ENCODE measurements around the gene PIH1D1. TPM values are rescaled to one million over a fixed set of nuclear protein-coding genes. Genes with fewer than 3 reads are reported as not detected.
A peak's percentile ranks its signal among the peaks of the same experiment; 100 is the strongest.

PIH1D1 gene
- 100 to 1,000 TPM; 132 to 138 TPM for total RNA-seq
- polyA plus RNA-seq, result 81.8 TPM

GRCh38 chr19:49451430-49452181 is at the start of gene PIH1D1:
PIH1D1 (minus strand) TSS chr19:49451814; CDS start chr19:49451574, 240 bp downstream.
- Histone ChIP-seq H3K4me3 (ENCODE audit: low read length) (peak within 1 kb of the TSS; percentile 99), H3K27ac (ENCODE audit: low read depth, low read length) (peak within 1 kb of the TSS; percentile 99), H3K27me3 (ENCODE audit: insufficient read depth, low read length, poor library complexity, severe bottlenecking) (no peaks in the 10 kb centered on the region), H3K9me3 (ENCODE audit: low read length) (no peaks in the 10 kb centered on the region), H3K4me1 (ENCODE audit: insufficient read depth, low read length) (peaks cover 48% of the 10 kb centered on the region), H3K36me3 (ENCODE audit: insufficient read depth, low read length) (peaks cover 14% of the 10 kb centered on the region)
- ChIA-PET CTCF (interaction anchor here (0.7 to 4.7 kb wide), 6 partner anchors 10 to 44 kb away, joined by 3 to 51 read pairs (median 3); partner anchors contain the start of genes FLT3LG and RPS11), POLR2A (interaction anchor here (0.6 to 3.0 kb wide), 11 partner anchors 10 to 1341 kb away, joined by 3 to 62 read pairs (median 5); partner anchors contain the start of gene RPS11)
- Mint-ChIP-seq H3K27ac (peak within 1 kb of the TSS; percentile 80 to 100 (median 100)), H3K4me3 (peak within 1 kb of the TSS; percentile 93 to 100 (median 98)), H3K27me3 (no peaks in the 10 kb centered on the region), H3K36me3 (peaks cover 8 to 65% (median 12%) of the 10 kb centered on the region in 3 donors), H3K4me1 (peaks cover 43 to 69% (median 48%) of the 10 kb centered on the region in 3 donors), H3K9me3 (no peaks in the 10 kb centered on the region)
- DNase-seq, result peak; percentile 88 to 97 (median 93)

- peaks cover 0 to 12% of the 10 kb centered on the region in 2 donors for H3K27me3 Mint-ChIP-seq
- H3K9me3 Mint-ChIP-seq, result peaks cover 0 to 2% (median 0%) of the 10 kb centered on the region in 5 donors
- POLR2A ChIA-PET, result interaction anchor here (0.5 to 2.8 kb wide), 5 partner anchors 21 to 859 kb away, joined by 3 to 14 read pairs (median 7); partner anchors contain the start of genes BCL2L12, IRF3 and PRMT1
- Histone ChIP-seq H3K9me3 (ENCODE audit: low read length) (no peaks in the 10 kb centered on the region), H3K36me3 (ENCODE audit: insufficient read depth, low read length) (peaks cover 25% of the 10 kb centered on the region), H3K27ac (ENCODE audit: low read depth, low read length) (peak overlapping the region; percentile 94), H3K27me3 (ENCODE audit: insufficient read depth, low read length, poor library complexity, severe bottlenecking) (no peaks in the 10 kb centered on the region), H3K4me1 (ENCODE audit: insufficient read depth, low read length) (peaks cover 50% of the 10 kb centered on the region), H3K4me3 (ENCODE audit: low read length) (peak overlapping the region; percentile 95)
- H3K4me1 Mint-ChIP-seq, result peaks cover 55 to 67% (median 62%) of the 10 kb centered on the region in 3 donors
- H3K4me3 Mint-ChIP-seq, result peak overlapping the region; percentile 95 to 100 (median 100)
- H3K36me3 Mint-ChIP-seq, result peaks cover 10 to 47% (median 17%) of the 10 kb centered on the region in 3 donors
- peak overlapping the region; percentile 88 to 99 (median 98) for H3K27ac Mint-ChIP-seq
- peak in 3 of 5 donors; percentile 30 to 48 (median 35) for DNase-seq
- CTCF ChIA-PET, result interaction anchor here (0.9 to 1.4 kb wide), 4 partner anchors 8 to 72 kb away, joined by 3 to 6 read pairs (median 3); no protein-coding TSS in a partner anchor
Measured at GRCh38 chr19:49499030-49499670, 47.5 kb upstream of the PIH1D1 start.

DNA sequence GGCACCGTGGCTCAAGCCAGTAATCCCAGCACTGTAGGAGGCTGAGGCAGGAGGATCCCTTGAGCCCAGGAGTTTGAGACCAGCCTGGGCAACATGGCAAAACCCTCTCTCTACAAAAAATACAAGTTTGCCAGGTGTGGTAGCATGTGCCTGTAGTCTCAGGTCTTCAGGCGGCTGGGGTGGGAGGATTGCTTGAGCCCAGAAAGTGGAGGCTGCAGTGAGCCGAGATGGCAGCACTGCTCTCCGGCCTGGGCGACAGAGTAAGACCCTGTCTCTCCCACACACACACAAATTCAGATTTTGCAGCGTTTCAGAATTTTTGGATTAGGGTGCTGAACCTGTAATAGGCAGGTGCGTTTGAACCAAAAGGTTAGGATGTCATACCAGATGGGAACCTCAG is 46.9 kb upstream of the PIH1D1 start:
- peak in 1 of 5 donors; percentile 11 for DNase-seq
- POLR2A ChIA-PET, result interaction anchor here (0.6 to 2.8 kb wide), 3 partner anchors 20 to 178 kb away, joined by 3 to 14 read pairs (median 4); partner anchors contain the start of genes BCL2L12, IRF3 and PRMT1
- H3K36me3 ChIP-seq (ENCODE audit: insufficient read depth, low read length), result peaks cover 25% of the 10 kb centered on the region

DNA sequence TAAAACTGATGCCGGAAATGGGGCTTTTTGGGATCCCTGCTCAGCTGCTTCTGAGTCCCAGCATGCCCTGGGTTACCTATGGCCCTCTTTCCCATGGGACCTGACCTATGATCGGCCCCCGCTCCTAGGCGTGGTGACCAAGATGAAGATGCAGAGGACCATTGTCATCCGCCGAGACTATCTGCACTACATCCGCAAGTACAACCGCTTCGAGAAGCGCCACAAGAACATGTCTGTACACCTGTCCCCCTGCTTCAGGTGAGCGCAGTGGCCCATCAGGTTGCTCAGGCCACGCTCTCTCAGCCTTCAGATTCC is 46.1 kb upstream of the PIH1D1 start:
- H3K36me3 ChIP-seq (ENCODE audit: insufficient read depth, low read length), result peaks cover 31% of the 10 kb centered on the region
- Mint-ChIP-seq H3K4me3 (peak overlapping the region; percentile 95 to 100 (median 100)), H3K4me1 (peaks cover 58 to 70% (median 67%) of the 10 kb centered on the region in 3 donors), H3K9me3 (peaks cover 0 to 11% (median 6%) of the 10 kb centered on the region in 5 donors), H3K27ac (peak overlapping the region; percentile 88 to 99 (median 98)), H3K27me3 (peaks cover 0 to 19% of the 10 kb centered on the region in 2 donors), H3K36me3 (peaks cover 14 to 56% (median 21%) of the 10 kb centered on the region in 3 donors)
- H3K27me3 ChIP-seq (ENCODE audit: insufficient read depth, low read length, poor library complexity, severe bottlenecking), result no peaks in the 10 kb centered on the region
- ChIA-PET CTCF (interaction anchor here (1.2 to 4.0 kb wide), 2 partner anchors 25 to 183 kb away, joined by 3 to 14 read pairs; partner anchors contain the start of gene FLT3LG), POLR2A (interaction anchor here (0.5 to 2.8 kb wide), 3 partner anchors 60 to 179 kb away, joined by 3 to 14 read pairs (median 10); partner anchors contain the start of gene PRMT1)
- no peaks in the 10 kb centered on the region for H3K9me3 ChIP-seq (ENCODE audit: low read length)
- peak overlapping the region; percentile 94 for H3K27ac ChIP-seq (ENCODE audit: low read depth, low read length)
- DNase-seq, result no peak
- H3K4me1 ChIP-seq (ENCODE audit: insufficient read depth, low read length), result peaks cover 50% of the 10 kb centered on the region
- peak overlapping the region; percentile 95 for H3K4me3 ChIP-seq (ENCODE audit: low read length)

More for the DNA sequence above, 46.9 kb upstream of the PIH1D1 start:
- Mint-ChIP-seq H3K4me3 (peak overlapping the region; percentile 95 to 100 (median 100)), H3K36me3 (peaks cover 10 to 49% (median 17%) of the 10 kb centered on the region in 3 donors), H3K4me1 (peaks cover 58 to 70% (median 65%) of the 10 kb centered on the region in 3 donors), H3K9me3 (peaks cover 0 to 4% (median 1%) of the 10 kb centered on the region in 5 donors), H3K27me3 (peaks cover 0 to 13% of the 10 kb centered on the region in 2 donors), H3K27ac (peak overlapping the region; percentile 88 to 99 (median 98))
- H3K27ac ChIP-seq (ENCODE audit: low read depth, low read length), result peak overlapping the region; percentile 94
- CTCF ChIA-PET, result interaction anchor here (0.8 to 1.4 kb wide), 2 partner anchors 25 to 72 kb away, joined by 3 to 6 read pairs; partner anchors contain the start of gene FLT3LG
- peaks cover 50% of the 10 kb centered on the region for H3K4me1 ChIP-seq (ENCODE audit: insufficient read depth, low read length)
- no peaks in the 10 kb centered on the region for H3K27me3 ChIP-seq (ENCODE audit: insufficient read depth, low read length, poor library complexity, severe bottlenecking)
- H3K4me3 ChIP-seq (ENCODE audit: low read length), result peak overlapping the region; percentile 95
- H3K9me3 ChIP-seq (ENCODE audit: low read length), result no peaks in the 10 kb centered on the region

- H3K4me1 Mint-ChIP-seq, result peaks cover 58 to 70% (median 67%) of the 10 kb centered on the region in 3 donors
- POLR2A ChIA-PET, result interaction anchor here (0.5 to 3.0 kb wide), 7 partner anchors 9 to 180 kb away, joined by 3 to 30 read pairs (median 10); partner anchors contain the start of genes ALDH16A1, PIH1D1, PRMT1 and RPL13A
- peaks cover 49% of the 10 kb centered on the region for H3K4me1 ChIP-seq (ENCODE audit: insufficient read depth, low read length)
Measured at GRCh38 chr19:49497047-49497788, 45.6 kb upstream of the PIH1D1 start.

DNA sequence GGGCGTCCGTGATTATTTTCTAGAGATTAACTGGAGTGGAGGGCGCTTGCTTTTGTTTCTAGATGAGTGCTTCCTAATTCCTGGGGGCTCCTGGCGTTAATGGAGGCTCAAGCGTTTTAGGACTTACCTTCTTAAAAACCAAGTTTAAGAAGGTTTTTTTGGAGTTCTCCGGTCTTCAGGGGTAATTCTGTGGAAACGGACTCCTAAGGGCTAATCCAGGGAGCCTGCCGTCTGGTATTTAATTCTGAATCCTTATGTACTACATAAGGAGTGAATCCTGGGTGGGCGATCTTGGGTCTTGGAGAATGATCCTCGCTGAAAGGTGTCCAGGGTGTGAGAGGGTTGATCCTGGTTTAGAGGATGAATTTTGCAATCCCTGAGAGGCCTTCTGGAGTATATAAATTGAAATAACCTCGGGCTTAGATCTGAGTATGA is 45.0 kb upstream of the PIH1D1 start:
- Mint-ChIP-seq H3K4me1 (peaks cover 55 to 70% (median 67%) of the 10 kb centered on the region in 3 donors), H3K4me3 (peak overlapping the region; percentile 95 to 100 (median 100)), H3K27me3 (peaks cover 0 to 19% of the 10 kb centered on the region in 2 donors), H3K36me3 (peaks cover 20 to 67% (median 30%) of the 10 kb centered on the region in 3 donors), H3K27ac (peak overlapping the region; percentile 88 to 99 (median 98)), H3K9me3 (peaks cover 0 to 12% (median 6%) of the 10 kb centered on the region in 5 donors)
- CTCF ChIA-PET, result interaction anchor here (1.0 to 4.0 kb wide), 6 partner anchors 9 to 179 kb away, joined by 3 to 14 read pairs (median 8); partner anchors contain the start of genes FLT3LG, PIH1D1 and RPL13A
- H3K27me3 ChIP-seq (ENCODE audit: insufficient read depth, low read length, poor library complexity, severe bottlenecking), result no peaks in the 10 kb centered on the region
- no peak for DNase-seq
- H3K27ac ChIP-seq (ENCODE audit: low read depth, low read length), result peak overlapping the region; percentile 94
- H3K36me3 ChIP-seq (ENCODE audit: insufficient read depth, low read length), result peaks cover 42% of the 10 kb centered on the region
- H3K4me1 ChIP-seq (ENCODE audit: insufficient read depth, low read length), result peaks cover 43% of the 10 kb centered on the region
- H3K9me3 ChIP-seq (ENCODE audit: low read length), result no peaks in the 10 kb centered on the region
- peak overlapping the region; percentile 95 for H3K4me3 ChIP-seq (ENCODE audit: low read length)
- POLR2A ChIA-PET, result interaction anchor here (1.0 to 3.0 kb wide), 10 partner anchors 9 to 180 kb away, joined by 3 to 30 read pairs (median 6); partner anchors contain the start of genes ALDH16A1, PIH1D1, PRMT1 and RCN3

More at GRCh38 chr19:49497047-49497788, 45.6 kb upstream of the PIH1D1 start:
- Mint-ChIP-seq H3K36me3 (peaks cover 19 to 61% (median 26%) of the 10 kb centered on the region in 3 donors), H3K27ac (peak overlapping the region; percentile 88 to 99 (median 98)), H3K9me3 (peaks cover 0 to 12% (median 6%) of the 10 kb centered on the region in 5 donors), H3K27me3 (peaks cover 0 to 19% of the 10 kb centered on the region in 2 donors), H3K4me3 (peak overlapping the region; percentile 95 to 100 (median 100))
- Histone ChIP-seq H3K36me3 (ENCODE audit: insufficient read depth, low read length) (peaks cover 37% of the 10 kb centered on the region), H3K27ac (ENCODE audit: low read depth, low read length) (peak overlapping the region; percentile 94), H3K4me3 (ENCODE audit: low read length) (peak overlapping the region; percentile 95), H3K9me3 (ENCODE audit: low read length) (no peaks in the 10 kb centered on the region), H3K27me3 (ENCODE audit: insufficient read depth, low read length, poor library complexity, severe bottlenecking) (no peaks in the 10 kb centered on the region)
- DNase-seq, result peak; percentile 66 to 83 (median 74)
- CTCF ChIA-PET, result interaction anchor here (1.2 to 4.0 kb wide), 3 partner anchors 24 to 184 kb away, joined by 3 to 14 read pairs (median 7); partner anchors contain the start of gene FLT3LG

Data from CD8-positive, alpha-beta memory T cell (primary cell).